HG03280 (cell line): ENCODE data around the gene BMP4.

Experiments
- ATAC-seq: cut with Tn5 transposase; IDR thresholded peaks from one replicate; pipeline ENCODE4 v1.9.1; 2021; ENCODE audit warnings: mild to moderate bottlenecking, moderate library complexity; ENCODE audit not compliant: unreplicated experiment

Gene BMP4

GRCh38 chr14:53967606-53968005 lies 11.0 kb upstream of the BMP4 start:
- no peak for ATAC-seq

- ATAC-seq, result no peak
These were observed 7.6 kb upstream of the BMP4 start for GRCh38 chr14:53964249-53964648.

GRCh38 chr14:53963320-53964227 lies 6.9 kb upstream of the BMP4 start:
- no peak for ATAC-seq

- ATAC-seq, result no peak
These were observed 6.3 kb upstream of the BMP4 start for GRCh38 chr14:53962953-53963319.

- ATAC-seq, result no peak
These were observed 2.0 kb upstream of the BMP4 start for GRCh38 chr14:53958628-53959027.

- no peak for ATAC-seq
These were observed 1.1 kb upstream of the BMP4 start for GRCh38 chr14:53957739-53958138.

GRCh38 chr14:53955671-53956426 lies 776 bp downstream of the BMP4 start:
- ATAC-seq, result no peak

GRCh38 chr14:53955229-53955556 lies 1.4 kb downstream of the BMP4 start:
- no peak for ATAC-seq

GRCh38 chr14:53954551-53955228 lies 1.9 kb downstream of the BMP4 start:
- no peak for ATAC-seq

- ATAC-seq, result no peak
These were observed 2.6 kb downstream of the BMP4 start for GRCh38 chr14:53953828-53954550.

- no peak for ATAC-seq
These were observed 3.4 kb downstream of the BMP4 start for GRCh38 chr14:53953002-53953827.

- no peak for ATAC-seq
These were observed 4.1 kb downstream of the BMP4 start for GRCh38 chr14:53952533-53952932.

- no peak for ATAC-seq
These were observed 4.9 kb downstream of the BMP4 start for GRCh38 chr14:53951627-53952303.

GRCh38 chr14:53951243-53951626 lies 5.4 kb downstream of the BMP4 start:
- ATAC-seq, result no peak

GRCh38 chr14:53950031-53950793 lies 6.4 kb downstream of the BMP4 start:
- ATAC-seq, result no peak

GRCh38 chr14:53949201-53949600 lies 7.4 kb downstream of the BMP4 start:
- ATAC-seq, result no peak

- no peak for ATAC-seq
These were observed 8.3 kb downstream of the BMP4 start for GRCh38 chr14:53948205-53948884.

- ATAC-seq, result no peak
These were observed 9.0 kb downstream of the BMP4 start for GRCh38 chr14:53947452-53948204.
